KMS-11 (cell line): ENCODE data around the gene OR2M5.

Experiments used
- H2AFZ ChIP-seq: fragments of 200-600 bp; sonication (generic); 2 replicates; pipeline ENCODE4 v1.6.1; 2016; ENCODE audit warnings: antibody characterized with exemption, mixed run types, low read depth
- H3K27ac ChIP-seq: fragments of 200-600 bp; sonication (generic); 2 replicates; pipeline ENCODE4 v1.6.1; 2016; ENCODE audit warnings: mild to moderate bottlenecking, mixed run types
- H3K27me3 ChIP-seq: fragments of 200-600 bp; sonication (generic); 2 replicates; pipeline ENCODE4 v1.6.1; 2017; ENCODE audit warnings: mild to moderate bottlenecking, low read depth, mixed run types, moderate library complexity; ENCODE audit not compliant: insufficient read depth
- H3K36me3 ChIP-seq: fragments of 200-600 bp; sonication (generic); 2 replicates; pipeline ENCODE4 v1.6.1; 2017; ENCODE audit warnings: mild to moderate bottlenecking, mixed run types; ENCODE audit not compliant: insufficient read depth
- H3K4me1 ChIP-seq: fragments of 200-600 bp; sonication (generic); 2 replicates; pipeline ENCODE4 v1.6.1; 2016; ENCODE audit warnings: mild to moderate bottlenecking, low read depth, mixed run types; ENCODE audit not compliant: poor library complexity, severe bottlenecking
- H3K4me2 ChIP-seq: fragments of 200-600 bp; sonication (generic); 2 replicates; pipeline ENCODE4 v1.7.0; 2016; ENCODE audit warnings: mild to moderate bottlenecking, mixed run types
- H3K4me3 ChIP-seq: fragments of 200-600 bp; sonication (generic); IDR thresholded peaks from 2 replicates; pipeline ENCODE4 v1.6.1; 2017; ENCODE audit warnings: low read depth, low read length, mixed read lengths; ENCODE audit not compliant: insufficient read depth
- H3K79me2 ChIP-seq: fragments of 200-600 bp; sonication (generic); 2 replicates; pipeline ENCODE4 v1.6.1; 2016; ENCODE audit warnings: low read depth, mixed run types; ENCODE audit not compliant: insufficient read depth
- H3K9ac ChIP-seq: fragments of 200-600 bp; sonication (generic); 2 replicates; pipeline ENCODE4 v1.6.1; 2016; ENCODE audit warnings: mild to moderate bottlenecking, mixed run types
- H4K20me1 ChIP-seq: fragments of 200-600 bp; sonication (generic); 2 replicates; pipeline ENCODE4 v1.6.1; 2016; ENCODE audit warnings: mild to moderate bottlenecking, mixed run types; ENCODE audit not compliant: insufficient read depth
- CTCF ChIP-seq: fragments of 200-600 bp; sonication (generic); conservative IDR thresholded peaks from 2 replicates; pipeline ENCODE4 v1.6.1; 2017; ENCODE audit warnings: low read depth, mild to moderate bottlenecking, antibody characterized with exemption, low read length, moderate library complexity, mixed read lengths

The OR2M5 gene

GRCh38 chr1:248164031-248164430 lies 19.1 kb downstream of the OR2M5 start:
- no peaks in the 10 kb centered on the region for H4K20me1 ChIP-seq
- H2AFZ ChIP-seq, result no peak overlapping the region
- no peak overlapping the region for H3K4me2 ChIP-seq
- H3K4me3 ChIP-seq, result no peak overlapping the region
- H3K9ac ChIP-seq, result no peak overlapping the region
- no peaks in the 10 kb centered on the region for H3K36me3 ChIP-seq
- TF ChIP-seq CTCF, result no peak
- no peaks in the 10 kb centered on the region for H3K27me3 ChIP-seq
- H3K4me1 ChIP-seq, result no peaks in the 10 kb centered on the region
- no peaks in the 10 kb centered on the region for H3K79me2 ChIP-seq
- no peak overlapping the region for H3K27ac ChIP-seq

GRCh38 chr1:248165186-248165585 lies 20.2 kb downstream of the OR2M5 start:
- H3K79me2 ChIP-seq, result no peaks in the 10 kb centered on the region
- no peaks in the 10 kb centered on the region for H4K20me1 ChIP-seq
- no peaks in the 10 kb centered on the region for H3K27me3 ChIP-seq
- H3K36me3 ChIP-seq, result no peaks in the 10 kb centered on the region
- no peak overlapping the region for H3K27ac ChIP-seq
- no peak overlapping the region for H3K4me3 ChIP-seq
- H3K4me1 ChIP-seq, result no peaks in the 10 kb centered on the region
- H2AFZ ChIP-seq, result no peak overlapping the region
- H3K9ac ChIP-seq, result no peak overlapping the region
- H3K4me2 ChIP-seq, result no peak overlapping the region
- no peak for TF ChIP-seq CTCF

GRCh38 chr1:248174521-248174920 lies 29.6 kb downstream of the OR2M5 start, which contains the start of gene OR2M2:
Gene OR2M2 (plus strand): TSS chr1:248174821. CDS start chr1:248179986, 5,165 bp downstream.
- Histone ChIP-seq H2AFZ (no peak within 1 kb of the TSS), H3K4me2 (no peak within 1 kb of the TSS), H3K27me3 (no peaks in the 10 kb centered on the region), H3K36me3 (no peaks in the 10 kb centered on the region), H3K4me3 (no peak within 1 kb of the TSS), H3K79me2 (no peaks in the 10 kb centered on the region), H4K20me1 (no peaks in the 10 kb centered on the region), H3K27ac (no peak within 1 kb of the TSS), H3K9ac (no peak within 1 kb of the TSS), H3K4me1 (no peaks in the 10 kb centered on the region)
- no peak for TF ChIP-seq CTCF

- Histone ChIP-seq H2AFZ (peak overlapping the region; percentile 31), H3K4me2 (peak overlapping the region; percentile 23), H3K4me3 (no peak overlapping the region), H3K79me2 (no peaks in the 10 kb centered on the region), H3K27ac (no peak overlapping the region), H3K4me1 (peaks cover 7% of the 10 kb centered on the region), H3K27me3 (no peaks in the 10 kb centered on the region), H3K36me3 (no peaks in the 10 kb centered on the region), H4K20me1 (no peaks in the 10 kb centered on the region), H3K9ac (no peak overlapping the region)
- no peak for TF ChIP-seq CTCF
These were observed 39.0 kb downstream of the OR2M5 start for GRCh38 chr1:248183996-248184395.

GRCh38 chr1:248187363-248187762 lies 42.4 kb downstream of the OR2M5 start:
- H2AFZ ChIP-seq, result no peak overlapping the region
- H3K79me2 ChIP-seq, result no peaks in the 10 kb centered on the region
- no peak overlapping the region for H3K27ac ChIP-seq
- H3K9ac ChIP-seq, result no peak overlapping the region
- no peaks in the 10 kb centered on the region for H3K27me3 ChIP-seq
- H4K20me1 ChIP-seq, result no peaks in the 10 kb centered on the region
- no peaks in the 10 kb centered on the region for H3K36me3 ChIP-seq
- H3K4me1 ChIP-seq, result peaks cover 7% of the 10 kb centered on the region
- no peak overlapping the region for H3K4me2 ChIP-seq
- H3K4me3 ChIP-seq, result no peak overlapping the region
- TF ChIP-seq CTCF, result no peak
